Measurements from ENCODE around the gene UGGT1.

- TF ChIP-seq CTCF (IDR thresholded peaks at IDR 0.05) = no peak
- TF ChIP-seq POLR2A (IDR thresholded peaks at IDR 0.05) = no peak
- TF ChIP-seq POLR2AphosphoS5 (IDR thresholded peaks at IDR 0.05) = no peak
- no peak for TF ChIP-seq EP300 (IDR thresholded peaks at IDR 0.05)
Observed at GRCh38 chr2:128058114-128058513, 32.9 kb upstream of the UGGT1 start.
